WERI-Rb-1 (cell line): Measurements from ENCODE around the gene NUDCD2.

Experiments used
- DNase-seq: peaks from one replicate; pipeline ENCODE4 v3.0.0-alpha.2; 2020
- H3K27ac ChIP-seq: fragments of 250-450 bp; sonication (Bioruptor Pico); 2 replicates; pipeline ENCODE4 v1.5.1; 2020; ENCODE audit warnings: mild to moderate bottlenecking, moderate library complexity
- H3K27me3 ChIP-seq: fragments of 250-450 bp; sonication (Bioruptor Pico); 2 replicates; pipeline ENCODE4 v1.5.1; 2021; ENCODE audit warnings: mild to moderate bottlenecking, low read depth, moderate library complexity; ENCODE audit not compliant: insufficient read depth, severe bottlenecking
- H3K36me3 ChIP-seq: fragments of 250-450 bp; sonication (Bioruptor Pico); 2 replicates; pipeline ENCODE4 v1.5.1; 2020; ENCODE audit warnings: mild to moderate bottlenecking, moderate library complexity
- H3K4me3 ChIP-seq: 2 replicates; pipeline ENCODE4 v1.5.1; 2011; ENCODE audit warnings: low read depth, mild to moderate bottlenecking, control low read depth, low read length
- H3K9me3 ChIP-seq: fragments of 250-450 bp; sonication (Bioruptor Pico); 2 replicates; pipeline ENCODE4 v1.5.1; 2021; ENCODE audit warnings: mild to moderate bottlenecking, moderate library complexity; ENCODE audit not compliant: severe bottlenecking
- TF ChIP-seq, protein P1 (sequence below): IDR thresholded peaks from 2 replicates; pipeline ENCODE4 v1.5.1; 2011; ENCODE audit warnings: low read depth, mild to moderate bottlenecking, control low read depth, inconsistent platforms, low read length

Gene NUDCD2

DNA sequence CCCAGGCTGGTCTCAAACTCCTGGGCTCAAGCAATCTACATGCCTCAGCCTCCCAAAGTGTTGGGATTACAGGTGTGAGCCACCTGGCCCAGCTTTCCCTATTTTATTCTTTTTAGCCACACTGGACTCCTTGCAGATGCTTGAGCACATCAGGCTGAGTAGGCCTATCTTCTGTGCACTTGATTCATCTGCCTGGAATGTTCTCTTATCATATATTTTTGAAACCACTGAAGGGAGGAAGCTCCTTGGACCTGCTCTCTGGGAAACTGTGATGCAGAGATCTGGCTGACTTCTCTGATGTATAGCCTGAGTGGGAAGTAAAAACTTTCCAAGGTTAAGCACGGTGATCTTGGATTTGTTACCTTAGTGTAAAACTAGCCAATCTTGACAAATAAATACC is 39.0 kb upstream of the NUDCD2 start:
- Histone ChIP-seq H3K27ac (no peak overlapping the region), H3K36me3 (no peaks in the 10 kb centered on the region), H3K4me3 (no peak overlapping the region), H3K27me3 (no peaks in the 10 kb centered on the region), H3K9me3 (peaks cover 2% of the 10 kb centered on the region)
- no peak for DNase-seq
- TF ChIP-seq, protein P1, sequence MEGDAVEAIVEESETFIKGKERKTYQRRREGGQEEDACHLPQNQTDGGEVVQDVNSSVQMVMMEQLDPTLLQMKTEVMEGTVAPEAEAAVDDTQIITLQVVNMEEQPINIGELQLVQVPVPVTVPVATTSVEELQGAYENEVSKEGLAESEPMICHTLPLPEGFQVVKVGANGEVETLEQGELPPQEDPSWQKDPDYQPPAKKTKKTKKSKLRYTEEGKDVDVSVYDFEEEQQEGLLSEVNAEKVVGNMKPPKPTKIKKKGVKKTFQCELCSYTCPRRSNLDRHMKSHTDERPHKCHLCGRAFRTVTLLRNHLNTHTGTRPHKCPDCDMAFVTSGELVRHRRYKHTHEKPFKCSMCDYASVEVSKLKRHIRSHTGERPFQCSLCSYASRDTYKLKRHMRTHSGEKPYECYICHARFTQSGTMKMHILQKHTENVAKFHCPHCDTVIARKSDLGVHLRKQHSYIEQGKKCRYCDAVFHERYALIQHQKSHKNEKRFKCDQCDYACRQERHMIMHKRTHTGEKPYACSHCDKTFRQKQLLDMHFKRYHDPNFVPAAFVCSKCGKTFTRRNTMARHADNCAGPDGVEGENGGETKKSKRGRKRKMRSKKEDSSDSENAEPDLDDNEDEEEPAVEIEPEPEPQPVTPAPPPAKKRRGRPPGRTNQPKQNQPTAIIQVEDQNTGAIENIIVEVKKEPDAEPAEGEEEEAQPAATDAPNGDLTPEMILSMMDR = no peak

DNA sequence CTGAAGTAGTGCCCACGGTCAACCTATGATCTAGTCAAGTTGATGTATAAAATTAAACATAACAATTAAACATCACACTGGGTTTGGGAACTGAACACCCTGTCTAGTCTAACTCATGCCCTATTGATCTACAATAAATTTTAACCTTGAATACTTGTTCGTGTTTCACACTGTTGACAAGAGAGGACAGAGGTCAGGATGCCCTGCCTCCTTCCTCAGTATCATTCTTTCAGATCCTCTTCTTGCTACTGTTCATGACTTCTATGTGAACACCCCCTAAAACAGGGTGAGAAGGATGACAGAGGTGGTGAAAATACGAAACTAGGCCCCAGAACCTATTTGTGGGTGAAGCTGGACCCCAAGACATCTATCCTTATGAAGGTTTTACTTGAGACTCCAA is 37.4 kb upstream of the NUDCD2 start:
- TF ChIP-seq, protein P1 = no peak
- H3K4me3 ChIP-seq = no peak overlapping the region
- H3K36me3 ChIP-seq = peaks cover 3% of the 10 kb centered on the region; the same call in 1 of the 2 replicates
- peaks cover 2% of the 10 kb centered on the region for H3K9me3 ChIP-seq
- no peak for DNase-seq
- no peaks in the 10 kb centered on the region for H3K27me3 ChIP-seq
- no peak overlapping the region for H3K27ac ChIP-seq

DNA sequence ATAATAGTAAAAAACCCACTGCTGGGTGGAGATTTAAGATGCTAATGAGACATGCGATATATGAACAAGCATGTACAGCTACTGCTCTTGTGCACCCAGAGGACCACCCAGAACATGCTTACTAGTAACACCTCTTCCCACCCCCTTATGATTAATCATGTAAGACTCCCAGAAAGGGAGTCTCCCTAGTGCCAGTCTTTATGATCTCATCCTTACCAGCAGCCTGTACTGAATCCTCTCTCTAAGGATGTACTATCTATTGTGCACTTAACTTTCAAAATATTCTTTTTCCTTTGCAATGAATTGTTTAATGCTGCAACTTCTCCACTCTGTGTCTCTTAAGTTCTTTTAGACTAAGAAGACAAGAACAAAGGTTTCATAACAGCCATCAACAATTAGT is 36.4 kb upstream of the NUDCD2 start:
- TF ChIP-seq, protein P1 = no peak
- DNase-seq = no peak
- Histone ChIP-seq H3K36me3 (peaks cover 7% of the 10 kb centered on the region; the same call in 1 of the 2 replicates), H3K27me3 (no peaks in the 10 kb centered on the region), H3K4me3 (no peak overlapping the region), H3K27ac (no peak overlapping the region), H3K9me3 (peaks cover 2% of the 10 kb centered on the region)

DNA sequence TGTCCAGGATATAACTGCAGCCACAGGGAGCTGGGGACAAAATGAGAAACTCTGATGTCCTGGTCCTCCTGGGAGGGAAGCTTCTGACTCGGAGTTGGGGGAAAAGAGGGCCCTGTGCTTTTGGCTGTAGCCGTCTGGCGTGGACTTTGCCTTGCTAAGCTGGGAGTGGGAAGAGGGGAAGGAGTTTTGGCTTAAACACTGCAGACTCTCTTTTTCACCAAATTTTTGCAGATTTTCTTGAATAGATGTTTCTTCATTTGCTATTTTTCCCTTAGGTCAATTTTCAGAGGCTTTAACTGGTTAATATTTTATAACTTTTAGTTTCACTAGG is 29.8 kb upstream of the NUDCD2 start:
- DNase-seq = no peak
- no peak overlapping the region for H3K4me3 ChIP-seq
- no peaks in the 10 kb centered on the region for H3K9me3 ChIP-seq
- H3K36me3 ChIP-seq = peaks cover 25% of the 10 kb centered on the region
- H3K27ac ChIP-seq = no peak overlapping the region
- no peaks in the 10 kb centered on the region for H3K27me3 ChIP-seq
- TF ChIP-seq, protein P1 = no peak

DNA sequence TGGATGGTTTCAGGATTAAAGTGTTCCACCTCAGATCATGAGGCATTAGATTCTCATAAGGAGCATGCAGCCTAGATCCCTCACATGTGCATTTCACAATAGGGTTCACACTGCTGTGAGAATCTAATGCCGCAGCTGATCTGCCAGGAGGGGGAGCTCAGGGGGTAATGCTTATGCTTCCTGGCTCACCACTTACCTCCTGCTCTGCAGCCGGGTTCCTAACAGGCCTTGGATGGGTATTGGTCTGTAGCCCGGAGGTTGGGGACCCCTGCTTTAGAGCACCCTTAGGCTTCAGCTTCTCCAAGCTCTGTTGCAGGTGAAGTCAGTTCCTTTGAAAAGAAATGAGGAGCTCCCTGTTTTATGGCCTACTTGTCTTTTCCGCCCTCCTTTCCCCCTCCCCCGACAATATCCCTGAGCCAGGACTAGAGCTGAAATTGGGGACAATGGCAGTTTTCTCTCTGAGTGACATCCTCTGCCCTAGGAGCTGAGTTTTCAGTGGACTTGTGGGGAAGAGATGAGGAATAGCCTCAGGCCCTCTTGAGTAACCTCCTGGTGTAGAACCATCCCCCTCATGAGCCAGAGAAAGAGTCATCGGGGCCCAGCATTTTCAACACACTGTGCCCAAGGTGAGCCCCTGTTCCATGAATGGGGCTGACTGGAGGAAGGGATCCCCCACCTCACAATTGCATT is 29.3 kb upstream of the NUDCD2 start:
- no peak overlapping the region for H3K27ac ChIP-seq
- H3K27me3 ChIP-seq = no peaks in the 10 kb centered on the region
- peak; percentile 32 for DNase-seq
- TF ChIP-seq, protein P1 = peak; percentile 43; the same call in 1 of the 2 replicates
- peaks cover 26% of the 10 kb centered on the region for H3K36me3 ChIP-seq
- no peaks in the 10 kb centered on the region for H3K9me3 ChIP-seq
- H3K4me3 ChIP-seq = no peak overlapping the region

DNA sequence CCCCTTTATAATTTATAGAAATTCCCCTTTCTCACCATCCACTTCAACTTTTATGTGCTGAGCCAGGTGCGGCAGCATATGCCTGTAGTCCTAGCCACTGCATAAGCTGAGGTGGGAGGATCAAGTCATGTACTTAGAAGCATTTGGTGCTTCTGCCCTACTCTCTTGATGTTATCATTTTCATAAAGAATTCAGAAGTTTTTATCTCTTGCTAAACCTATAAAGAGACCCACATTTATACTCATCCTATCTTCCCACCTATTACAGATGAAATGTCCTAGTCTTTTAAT is 19.0 kb upstream of the NUDCD2 start:
- peaks cover 42% of the 10 kb centered on the region for H3K36me3 ChIP-seq
- no peaks in the 10 kb centered on the region for H3K9me3 ChIP-seq
- TF ChIP-seq, protein P1 = no peak
- H3K27me3 ChIP-seq = no peaks in the 10 kb centered on the region
- H3K27ac ChIP-seq = no peak overlapping the region
- DNase-seq = no peak
- H3K4me3 ChIP-seq = no peak overlapping the region
